ENCODE results near the gene KRTAP5-4.

- TF ChIP-seq POLR2AphosphoS5 (IDR thresholded peaks at IDR 0.05) (no peak), CTCF (IDR thresholded peaks at IDR 0.05) (no peak)
Observed at GRCh38 chr11:1573077-1573902, 48.6 kb downstream of the KRTAP5-4 start.
